Tibial nerve (tissue), 4 donors: ENCODE results near the gene LRRC8D.

Experiments
- EP300 ChIP-seq, 2 donors: sonication (generic); formaldehyde crosslinking; IDR thresholded peaks; one replicate each; pipeline ENCODE4 v1.6.1; 2017; ENCODE audit warnings: antibody characterized with exemption in 2 of 2, mild to moderate bottlenecking in 1 of 2
- POLR2A ChIP-seq, 2 donors: fragments of 450-650 bp; IDR thresholded peaks; one replicate each; pipeline ENCODE4 v1.6.1; 2017; ENCODE audit warnings: antibody characterized with exemption in 2 of 2, mild to moderate bottlenecking in 2 of 2, moderate library complexity in 2 of 2
- TF ChIP-seq, protein P1 (sequence below), 5 experiments: fragments of 200-600 bp in 3 of 5; fragments of 450-650 bp in 2 of 5; sonication (generic) in 3 of 5; IDR thresholded peaks; one replicate each; pipeline ENCODE4 v1.5.1; 2016 to 2019; ENCODE audit warnings: antibody characterized with exemption in 5 of 5, mild to moderate bottlenecking in 3 of 5, moderate library complexity in 2 of 5

DNA sequence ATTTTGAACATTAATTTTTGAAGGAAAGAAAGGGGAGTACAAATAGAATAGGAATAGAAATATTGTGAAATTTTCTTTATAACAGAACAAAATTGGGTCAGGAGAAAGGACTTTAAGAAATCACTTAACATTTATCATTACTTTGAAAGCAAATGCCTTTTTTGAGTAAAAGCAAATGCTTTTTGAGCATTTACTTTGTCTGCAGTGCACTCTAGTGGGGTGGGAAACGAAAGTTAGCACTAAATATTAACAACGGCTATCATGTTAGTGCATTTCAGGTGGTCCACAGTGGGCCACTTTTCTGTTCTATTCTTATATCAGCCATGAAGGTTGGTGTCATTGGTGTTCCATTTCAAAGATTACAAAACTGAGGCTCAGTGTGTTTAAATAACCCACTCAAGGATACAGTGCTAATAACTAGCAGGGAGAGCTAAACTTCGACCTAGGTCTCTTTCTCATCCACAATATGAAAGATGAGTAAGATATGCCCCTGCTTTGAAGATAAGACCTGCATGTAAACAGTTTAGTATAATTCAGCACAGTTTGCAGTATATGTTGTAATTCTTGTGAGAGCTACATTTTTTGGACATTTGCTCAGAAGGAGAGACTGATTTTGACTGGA is 13.4 kb downstream of the LRRC8D start:
- TF ChIP-seq, protein P1, sequence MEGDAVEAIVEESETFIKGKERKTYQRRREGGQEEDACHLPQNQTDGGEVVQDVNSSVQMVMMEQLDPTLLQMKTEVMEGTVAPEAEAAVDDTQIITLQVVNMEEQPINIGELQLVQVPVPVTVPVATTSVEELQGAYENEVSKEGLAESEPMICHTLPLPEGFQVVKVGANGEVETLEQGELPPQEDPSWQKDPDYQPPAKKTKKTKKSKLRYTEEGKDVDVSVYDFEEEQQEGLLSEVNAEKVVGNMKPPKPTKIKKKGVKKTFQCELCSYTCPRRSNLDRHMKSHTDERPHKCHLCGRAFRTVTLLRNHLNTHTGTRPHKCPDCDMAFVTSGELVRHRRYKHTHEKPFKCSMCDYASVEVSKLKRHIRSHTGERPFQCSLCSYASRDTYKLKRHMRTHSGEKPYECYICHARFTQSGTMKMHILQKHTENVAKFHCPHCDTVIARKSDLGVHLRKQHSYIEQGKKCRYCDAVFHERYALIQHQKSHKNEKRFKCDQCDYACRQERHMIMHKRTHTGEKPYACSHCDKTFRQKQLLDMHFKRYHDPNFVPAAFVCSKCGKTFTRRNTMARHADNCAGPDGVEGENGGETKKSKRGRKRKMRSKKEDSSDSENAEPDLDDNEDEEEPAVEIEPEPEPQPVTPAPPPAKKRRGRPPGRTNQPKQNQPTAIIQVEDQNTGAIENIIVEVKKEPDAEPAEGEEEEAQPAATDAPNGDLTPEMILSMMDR (IDR thresholded peaks at IDR 0.05) = peak in 1 of 5 experiments; percentile 29
- no peak for TF ChIP-seq EP300 (IDR thresholded peaks at IDR 0.05)
- no peak for TF ChIP-seq POLR2A (IDR thresholded peaks at IDR 0.05)
